HEK293 (cell line): ENCODE measurements around the gene CCDC149.

ENCODE experiments used
- KLF1 ChIP-seq: fragments of 450-650 bp; formaldehyde crosslinking; IDR thresholded peaks from 2 replicates; pipeline ENCODE4 v1.5.1; 2016; ENCODE audit warnings: missing biosample characterization, missing genetic modification characterization
- TCF7L2 ChIP-seq: IDR thresholded peaks from 2 replicates; pipeline ENCODE4 v1.6.1; 2011; ENCODE audit warnings: low read depth, mild to moderate bottlenecking, inconsistent platforms, low read length, moderate library complexity, borderline replicate concordance
- YY1 ChIP-seq: fragments of 450-650 bp; formaldehyde crosslinking; IDR thresholded peaks from 2 replicates; pipeline ENCODE4 v1.5.1; 2018; ENCODE audit warnings: missing biosample characterization, missing genetic modification characterization
- ZNF138 ChIP-seq: fragments of 450-650 bp; formaldehyde crosslinking; IDR thresholded peaks from 2 replicates; pipeline ENCODE4 v1.5.1; 2016; ENCODE audit warnings: missing biosample characterization, missing genetic modification characterization, borderline replicate concordance
- ZNF23 ChIP-seq: fragments of 450-650 bp; formaldehyde crosslinking; IDR thresholded peaks from 2 replicates; pipeline ENCODE4 v1.5.1; 2016; ENCODE audit warnings: missing biosample characterization, missing genetic modification characterization, borderline replicate concordance
- ZNF311 ChIP-seq: fragments of 450-650 bp; formaldehyde crosslinking; IDR thresholded peaks from 2 replicates; pipeline ENCODE4 v1.5.1; 2017; ENCODE audit warnings: missing biosample characterization, missing genetic modification characterization, borderline replicate concordance
- ZNF521 ChIP-seq: fragments of 450-650 bp; formaldehyde crosslinking; IDR thresholded peaks from 2 replicates; pipeline ENCODE4 v1.5.1; 2017; ENCODE audit warnings: missing biosample characterization, mild to moderate bottlenecking, missing genetic modification characterization
- TF ChIP-seq, protein P1 (sequence below): fragments of 450-650 bp; formaldehyde crosslinking; IDR thresholded peaks from 2 replicates; pipeline ENCODE4 v1.5.1; 2016; ENCODE audit warnings: missing biosample characterization, missing genetic modification characterization

DNA sequence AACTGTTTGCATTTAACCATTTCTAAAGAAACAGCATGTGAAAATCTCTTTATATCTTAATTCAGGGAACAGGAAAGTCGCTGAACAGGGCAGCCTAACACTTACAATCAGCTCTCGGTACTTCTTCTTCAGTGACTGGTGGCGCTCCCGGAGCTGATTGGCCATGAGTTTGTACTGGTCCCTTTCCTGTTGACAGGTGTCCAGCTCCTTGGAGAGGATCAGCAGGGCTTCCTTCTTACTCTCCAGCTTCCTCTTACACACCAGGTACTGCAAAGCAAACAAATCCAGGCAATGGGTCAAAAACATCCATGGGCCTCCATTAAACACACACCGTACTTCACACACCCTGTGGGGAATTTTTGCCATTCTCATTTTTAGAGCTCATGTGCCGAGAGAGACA is 36.4 kb downstream of the CCDC149 start:
- no peak for TF ChIP-seq ZNF23 (tag by site-specific recombination)
- no peak for TF ChIP-seq KLF1 (tag by site-specific recombination)
- TF ChIP-seq TCF7L2, result no peak
- TF ChIP-seq ZNF521, result no peak
- TF ChIP-seq, protein P1, sequence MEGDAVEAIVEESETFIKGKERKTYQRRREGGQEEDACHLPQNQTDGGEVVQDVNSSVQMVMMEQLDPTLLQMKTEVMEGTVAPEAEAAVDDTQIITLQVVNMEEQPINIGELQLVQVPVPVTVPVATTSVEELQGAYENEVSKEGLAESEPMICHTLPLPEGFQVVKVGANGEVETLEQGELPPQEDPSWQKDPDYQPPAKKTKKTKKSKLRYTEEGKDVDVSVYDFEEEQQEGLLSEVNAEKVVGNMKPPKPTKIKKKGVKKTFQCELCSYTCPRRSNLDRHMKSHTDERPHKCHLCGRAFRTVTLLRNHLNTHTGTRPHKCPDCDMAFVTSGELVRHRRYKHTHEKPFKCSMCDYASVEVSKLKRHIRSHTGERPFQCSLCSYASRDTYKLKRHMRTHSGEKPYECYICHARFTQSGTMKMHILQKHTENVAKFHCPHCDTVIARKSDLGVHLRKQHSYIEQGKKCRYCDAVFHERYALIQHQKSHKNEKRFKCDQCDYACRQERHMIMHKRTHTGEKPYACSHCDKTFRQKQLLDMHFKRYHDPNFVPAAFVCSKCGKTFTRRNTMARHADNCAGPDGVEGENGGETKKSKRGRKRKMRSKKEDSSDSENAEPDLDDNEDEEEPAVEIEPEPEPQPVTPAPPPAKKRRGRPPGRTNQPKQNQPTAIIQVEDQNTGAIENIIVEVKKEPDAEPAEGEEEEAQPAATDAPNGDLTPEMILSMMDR, result no peak
- TF ChIP-seq ZNF311 (tag by site-specific recombination), result no peak
- no peak for TF ChIP-seq YY1 (tag by site-specific recombination)
- TF ChIP-seq ZNF138 (tag by site-specific recombination), result no peak
